ENCODE results near the gene MICU1. TPM values are rescaled to one million over a fixed set of nuclear protein-coding genes. Genes with fewer than 3 reads are reported as not detected.
A peak's percentile ranks its signal among the peaks of the same experiment; 100 is the strongest.

Gene MICU1
- polyA plus RNA-seq, 2 of the 4 experiments (the other 2 are of a cell fraction) = 54.5 to 58.6 TPM

GRCh38 chr10:72659694-72660093, 33.8 kb upstream of the MICU1 start (continued):
- TF ChIP-seq ELK1 (IDR thresholded peaks at IDR 0.05; ENCODE audit: low read depth, low read length) = no peak
- no peak for TF ChIP-seq CHD2 (IDR thresholded peaks at IDR 0.05; ENCODE audit: low read length, partially characterized antibody)
- TF ChIP-seq MYC (IDR thresholded peaks at IDR 0.05; ENCODE audit: borderline replicate concordance, low read length) = no peak
- TF ChIP-seq CBX2 (IDR thresholded peaks at IDR 0.05; ENCODE audit: borderline replicate concordance, low read depth) = no peak
- no peak for TF ChIP-seq JUN (IDR thresholded peaks at IDR 0.05)
- TF ChIP-seq KDM5A (IDR thresholded peaks at IDR 0.05) = no peak
- TF ChIP-seq MAX (IDR thresholded peaks at IDR 0.05) = peak; percentile 39; the same call in 1 of the 2 replicates
- TF ChIP-seq, protein P1, sequence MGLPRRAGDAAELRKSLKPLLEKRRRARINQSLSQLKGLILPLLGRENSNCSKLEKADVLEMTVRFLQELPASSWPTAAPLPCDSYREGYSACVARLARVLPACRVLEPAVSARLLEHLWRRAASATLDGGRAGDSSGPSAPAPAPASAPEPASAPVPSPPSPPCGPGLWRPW (IDR thresholded peaks at IDR 0.05) = no peak
- no peak for TF ChIP-seq ZFP36 (IDR thresholded peaks at IDR 0.05; ENCODE audit: borderline replicate concordance, partially characterized antibody)

- FAIRE-seq (no peak), ATAC-seq (peak in 1 of 2 experiments; percentile 42; a peak in 2 of 6 replicates), DNase-seq (ENCODE audit: low read depth in 1 of 2, low spot score in 1 of 2) (no peak)
- 31% methylated on average over 5 of the region's 5 CpGs for WGBS (ENCODE audit: missing lambda C conversion rate)
- H3K9me3 ChIP-seq = no peaks in the 10 kb centered on the region
- peaks cover 27% of the 10 kb centered on the region for H3K4me1 ChIP-seq
- no peak for TF ChIP-seq KDM5A (IDR thresholded peaks at IDR 0.05)
- TF ChIP-seq MAX (IDR thresholded peaks at IDR 0.05) = 0 out of 2 replicates have a peak, but pooled peaks have one; percentile 3
- POLR2A ChIA-PET = interaction anchor here (1.3 kb wide), 1 partner anchor 17 kb away, joined by 3 read pairs; no protein-coding TSS in a partner anchor
- CTCF ChIA-PET = interaction anchor here (0.6 to 2.7 kb wide), 4 partner anchors 13 to 68 kb away, joined by 3 to 7 read pairs (median 6); no protein-coding TSS in a partner anchor
- peak overlapping the region; percentile 65 to 86 for H3K27ac ChIP-seq
- no peak overlapping the region for H3K4me3 ChIP-seq
- peak overlapping the region; percentile 54 for H3K4me2 ChIP-seq
These were observed 33.0 kb upstream of the MICU1 start for GRCh38 chr10:72658696-72659400.

- TF ChIP-seq EHMT2 (IDR thresholded peaks at IDR 0.05; ENCODE audit: low read depth) = no peak
- TF ChIP-seq ZSCAN20 (CRISPR knock-in tag; IDR thresholded peaks at IDR 0.05) = no peak
- no peak for TF ChIP-seq BCL3 (IDR thresholded peaks at IDR 0.05)
- TF ChIP-seq ZFP36 (IDR thresholded peaks at IDR 0.05; ENCODE audit: borderline replicate concordance, partially characterized antibody) = no peak
- TF ChIP-seq NR3C1 (IDR thresholded peaks at IDR 0.05) = no peak
- no peak for TF ChIP-seq MAFK (IDR thresholded peaks at IDR 0.05; ENCODE audit: partially characterized antibody)
- no peak for TF ChIP-seq MAX (IDR thresholded peaks at IDR 0.05)
- no peak for TF ChIP-seq KDM5A (IDR thresholded peaks at IDR 0.05)
- no peak for TF ChIP-seq KDM1A (IDR thresholded peaks at IDR 0.05; ENCODE audit: low read depth)
- Histone ChIP-seq H3K4me3 (no peak overlapping the region), H3K27ac (no peak overlapping the region), H3K4me2 (no peak overlapping the region), H3K4me1 (peaks cover 15% of the 10 kb centered on the region), H3K9me3 (no peaks in the 10 kb centered on the region)
- no peak for FAIRE-seq
- ATAC-seq = no peak
- POLR2A ChIA-PET = no interaction called here
- DNase-seq (ENCODE audit: low read depth in 1 of 2, low spot score in 1 of 2) = no peak
- CTCF ChIA-PET = no interaction called here
- WGBS (ENCODE audit: missing lambda C conversion rate) = 70% methylated on average over 3 of the region's 3 CpGs
These were observed 28.8 kb upstream of the MICU1 start for GRCh38 chr10:72654720-72655119.

Measured in A549 (cell line).